Activated CD4-positive, CD25-positive, alpha-beta regulatory T cell treated with anti-CD3 and anti-CD28 coated beads, Interleukin-2, amount 50 U/mL, for 16 hours (primary cell): ENCODE measurements around the gene FGF12.
A peak's percentile ranks its signal among the peaks of the same experiment; 100 is the strongest.
"Not testable (repeated sequence)": the region's sequence is repeated elsewhere in the genome, so short reads cannot be mapped to it uniquely, and the experiment has no call there.

Experiments used
- DNase-seq: peaks from one replicate; pipeline ENCODE4 v3.0.0-alpha.2; 2020; ENCODE audit warnings: low read depth, low spot score

FGF12 gene

GRCh38 chr3:192578729-192579128 lies 148.6 kb downstream of the FGF12 start:
- DNase-seq, result no peak

DNA sequence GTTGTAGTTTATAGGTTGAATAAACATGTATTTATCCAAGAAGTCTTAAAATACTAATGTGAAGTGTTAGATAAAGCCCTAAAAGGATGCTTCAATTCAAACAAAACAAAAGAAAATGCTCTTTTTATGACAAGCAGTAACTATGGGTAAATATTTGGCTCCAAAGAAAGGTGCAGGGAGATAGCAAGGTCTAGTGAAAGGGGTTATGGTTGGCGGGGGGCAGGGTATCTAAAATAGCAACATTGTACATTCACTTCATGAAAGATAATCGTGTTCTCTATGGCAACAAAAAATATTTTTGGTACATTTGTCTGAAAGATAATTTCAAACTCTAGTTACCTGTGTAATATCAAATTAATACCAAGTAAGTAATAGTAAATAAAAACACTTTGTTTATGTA lies 149.5 kb downstream of the FGF12 start:
- no peak for DNase-seq

- DNase-seq, result no peak
Observed at GRCh38 chr3:192577271-192577670, 150.1 kb downstream of the FGF12 start.

DNA sequence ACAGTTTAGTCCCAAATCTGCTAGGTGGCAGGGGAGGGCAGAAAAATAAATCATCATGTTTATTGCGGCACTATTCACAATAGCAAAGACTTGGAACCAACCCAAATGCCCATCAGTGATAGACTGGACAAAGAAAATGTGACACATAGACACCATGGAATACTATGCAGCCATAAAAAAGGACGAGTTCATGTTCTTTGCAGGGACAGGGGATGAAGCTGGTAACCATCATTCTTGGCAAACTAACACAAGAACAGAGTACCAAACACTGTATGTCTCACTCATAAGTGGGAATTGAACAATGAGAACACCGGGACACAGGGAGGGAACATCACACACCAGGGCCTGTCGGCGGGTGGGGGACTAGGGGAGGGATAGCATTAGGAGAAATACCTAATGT lies 150.6 kb downstream of the FGF12 start:
- not testable (repeated sequence) for DNase-seq

GRCh38 chr3:192575879-192576506 lies 151.3 kb downstream of the FGF12 start:
- no peak for DNase-seq

- DNase-seq, result no peak
Observed at GRCh38 chr3:192573240-192573639, 154.1 kb downstream of the FGF12 start.

DNA sequence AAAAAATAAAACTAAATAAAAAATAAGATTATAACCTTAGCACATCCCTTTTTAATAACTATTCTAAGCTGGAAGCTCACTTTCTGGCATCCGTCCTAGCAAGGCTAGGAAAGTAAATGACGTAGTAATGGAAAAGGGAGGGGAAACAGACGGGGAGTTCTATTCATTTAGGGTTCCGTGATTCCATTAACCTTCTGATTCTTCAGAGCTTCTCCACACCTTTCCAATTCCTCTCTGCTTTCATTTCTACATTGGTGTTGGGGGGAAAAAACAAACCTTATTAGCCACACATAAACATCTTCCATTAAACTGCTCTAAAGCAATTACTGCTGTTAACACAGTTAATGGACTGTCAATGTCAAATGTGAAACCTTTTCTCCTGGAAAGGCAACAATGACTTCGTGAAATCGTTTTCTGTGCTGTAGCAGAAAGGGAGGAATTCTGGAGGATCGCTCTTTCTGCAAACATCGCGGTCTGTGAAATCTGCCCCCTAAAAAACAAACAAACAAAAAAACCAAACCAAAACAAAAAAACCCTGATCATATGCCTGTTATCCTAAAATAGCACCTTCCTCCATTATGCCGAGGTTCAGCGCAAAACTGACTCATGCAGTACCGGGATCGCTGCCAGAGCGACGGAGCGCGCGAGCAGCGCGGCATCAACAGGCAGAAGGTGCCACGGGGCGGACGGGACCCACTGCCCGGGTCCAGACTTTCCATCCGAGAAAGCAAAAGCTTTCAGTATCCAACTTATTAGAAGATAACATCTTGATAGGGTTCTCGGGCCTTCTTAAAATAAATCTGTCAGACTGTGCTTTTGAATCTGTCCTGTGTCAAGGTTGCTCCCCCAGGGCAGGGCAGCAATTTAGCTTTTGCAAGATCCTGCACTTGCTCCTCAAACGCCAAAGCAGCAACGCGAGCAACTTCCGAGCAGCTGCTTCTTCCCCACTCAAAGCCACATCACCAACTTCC lies 156.2 kb downstream of the FGF12 start:
- DNase-seq, result no peak

DNA sequence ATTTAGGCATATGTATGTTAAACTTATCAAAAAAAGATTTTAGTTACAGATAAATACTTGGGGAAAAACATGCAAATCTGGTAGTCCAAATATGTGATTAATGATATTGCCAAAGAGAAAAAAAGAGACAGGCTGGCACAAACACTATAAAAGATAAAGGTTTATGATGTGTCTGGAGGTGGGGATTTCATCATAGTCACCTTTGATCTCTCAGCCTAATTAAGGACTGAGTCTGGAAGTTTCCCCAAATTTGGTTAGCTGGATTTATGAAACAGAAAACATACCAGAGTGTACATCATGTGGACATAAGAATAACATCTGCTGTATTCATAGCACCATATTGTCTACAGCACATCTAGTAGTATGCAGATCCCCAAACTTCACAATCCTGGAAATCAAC lies 157.0 kb downstream of the FGF12 start:
- no peak for DNase-seq

DNA sequence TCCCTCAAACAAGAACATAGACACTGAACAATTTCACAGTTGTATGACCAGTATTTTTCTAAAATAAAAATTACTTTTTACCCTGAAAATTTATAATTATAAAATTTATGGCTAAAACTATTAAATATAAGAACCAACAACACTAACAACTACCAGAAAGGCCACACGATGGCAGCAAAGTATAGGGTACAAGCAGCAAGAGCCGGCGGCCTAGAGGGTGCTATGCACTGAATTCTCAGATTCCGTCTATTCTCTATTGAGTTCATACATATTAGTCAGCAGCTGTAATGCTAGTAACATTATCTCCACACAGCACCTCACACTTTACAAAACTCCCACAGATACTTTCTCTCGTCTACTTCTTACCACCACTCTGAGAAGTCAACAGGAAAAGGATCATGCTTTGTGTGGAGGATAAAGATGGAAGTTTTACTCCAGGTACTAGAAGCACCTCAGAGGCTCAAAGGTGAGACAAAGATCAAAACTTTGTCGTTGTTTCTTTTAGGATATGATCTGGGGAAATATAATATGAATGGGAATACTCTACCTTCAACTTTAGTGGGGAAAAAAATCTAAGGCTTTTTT lies 160.5 kb downstream of the FGF12 start:
- peak; percentile 13 for DNase-seq

- no peak for DNase-seq
Observed at GRCh38 chr3:192564611-192565010, 162.7 kb downstream of the FGF12 start.

GRCh38 chr3:192563417-192563816 lies 163.9 kb downstream of the FGF12 start:
- no peak for DNase-seq

DNA sequence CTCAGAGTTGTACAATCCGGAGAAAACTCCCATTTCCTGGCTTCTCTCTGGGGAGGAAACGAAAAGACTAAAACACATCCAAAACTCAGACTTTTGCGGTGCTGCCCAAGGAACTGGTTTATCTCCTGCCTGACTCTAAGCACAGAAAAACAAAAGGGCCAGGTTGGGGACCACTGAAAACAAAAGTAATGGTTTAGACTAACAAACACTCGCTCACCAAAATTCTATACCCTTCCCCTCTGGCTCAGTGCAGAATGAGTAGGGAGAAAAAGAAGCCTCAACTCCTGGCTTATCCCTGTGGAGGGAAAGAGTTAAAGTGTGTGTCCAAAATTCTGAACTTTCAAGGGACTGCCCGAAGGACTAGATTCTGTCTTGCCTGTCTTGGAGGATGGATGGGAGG lies 173.6 kb downstream of the FGF12 start:
- no peak for DNase-seq

- DNase-seq, result no peak
Observed at GRCh38 chr3:192550356-192550755, 177.0 kb downstream of the FGF12 start.

DNA sequence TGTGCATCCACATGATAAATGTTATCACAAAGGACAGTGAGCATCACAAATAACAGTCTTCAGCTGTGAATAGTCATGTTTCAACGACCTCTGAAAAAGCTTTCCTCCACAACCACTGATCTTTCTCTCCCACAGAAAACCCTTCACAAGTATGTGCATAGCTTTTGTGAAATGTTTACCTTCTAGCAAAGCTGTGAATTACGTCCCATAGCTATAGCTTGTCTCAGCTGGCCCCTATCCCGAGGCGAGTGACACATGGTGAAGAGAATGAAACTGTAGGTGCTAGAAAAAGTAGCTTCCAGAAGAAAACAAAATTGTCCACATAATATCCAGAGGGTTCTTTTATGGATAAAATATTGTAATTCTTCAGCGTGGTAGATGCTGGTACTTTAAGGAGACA lies 182.0 kb downstream of the FGF12 start:
- DNase-seq, result no peak

DNA sequence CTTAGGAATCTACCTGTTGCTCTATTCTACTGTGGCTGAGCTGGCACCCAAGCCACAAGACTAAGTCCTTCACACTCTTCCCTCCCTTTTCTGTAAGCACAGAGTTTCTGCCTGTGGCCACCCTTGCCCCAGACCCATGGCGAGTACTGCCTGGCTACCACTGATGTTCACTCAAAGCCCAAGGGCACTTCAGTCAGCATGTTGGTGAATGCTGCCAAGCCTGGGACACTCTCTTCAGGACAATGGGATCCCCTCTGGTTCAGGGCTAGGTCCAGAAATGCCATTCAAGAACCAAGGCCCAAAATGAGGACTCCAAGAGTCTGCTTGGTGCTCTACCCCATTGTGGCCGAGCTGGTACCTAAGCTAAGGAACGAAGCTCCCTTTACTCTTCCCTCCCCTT lies 184.2 kb downstream of the FGF12 start:
- DNase-seq, result no peak

GRCh38 chr3:192516820-192517219 lies 210.5 kb downstream of the FGF12 start:
- no peak for DNase-seq

GRCh38 chr3:192515664-192516045 lies 211.7 kb downstream of the FGF12 start:
- DNase-seq, result no peak

- no peak for DNase-seq
Observed at GRCh38 chr3:192514754-192515663, 212.3 kb downstream of the FGF12 start.

DNA sequence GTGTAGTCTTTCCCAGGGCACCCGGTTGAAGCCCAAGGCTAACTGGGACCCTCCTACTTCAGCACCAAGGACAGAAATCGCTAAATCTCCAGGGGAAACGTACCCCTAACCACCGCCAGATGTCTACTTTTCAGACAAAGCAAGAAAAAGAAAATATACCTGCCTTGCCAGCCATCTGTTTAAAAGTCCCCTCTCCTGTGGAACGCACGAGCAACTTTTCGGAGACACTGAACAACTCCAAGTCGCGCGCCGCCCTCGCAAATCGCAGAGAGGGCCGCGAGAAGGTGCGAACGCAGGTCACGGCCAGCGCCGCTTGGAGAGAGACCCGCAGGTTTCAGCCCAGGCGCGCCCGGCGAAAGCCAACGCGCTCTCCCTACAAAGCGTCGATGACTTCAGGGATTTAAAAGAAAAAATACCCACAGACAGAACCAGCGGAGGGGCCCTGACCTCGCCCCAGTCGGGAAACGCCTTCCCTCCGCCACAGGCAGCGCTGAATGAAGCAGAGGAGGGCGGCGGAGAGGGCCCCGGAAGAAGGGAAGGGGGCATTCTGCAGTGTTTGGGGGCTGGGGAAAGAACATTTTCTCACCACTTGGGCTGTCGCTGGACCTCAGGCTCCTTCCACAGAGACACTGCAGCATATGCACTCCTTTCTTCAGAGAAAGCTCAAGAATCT lies 213.1 kb downstream of the FGF12 start:
- no peak for DNase-seq

DNA sequence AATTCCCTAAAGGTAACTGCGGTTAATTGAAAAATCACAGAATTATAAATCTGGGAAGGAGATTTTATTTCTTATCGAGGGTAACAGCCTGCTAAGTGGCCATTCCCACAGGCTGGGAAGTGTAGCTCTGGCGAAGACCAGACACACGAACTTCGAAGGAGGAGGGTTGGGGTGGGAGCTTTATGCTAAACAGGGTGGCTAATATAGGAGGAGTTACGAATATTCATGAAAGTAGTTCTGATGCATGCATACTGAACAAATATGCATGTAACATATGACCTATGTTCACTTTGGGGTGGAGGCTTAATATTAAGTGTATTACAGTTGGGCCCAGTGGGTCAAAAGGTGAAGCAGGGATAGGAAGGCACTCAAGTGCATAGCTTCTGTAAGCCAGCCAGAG lies 221.6 kb downstream of the FGF12 start:
- no peak for DNase-seq

DNA sequence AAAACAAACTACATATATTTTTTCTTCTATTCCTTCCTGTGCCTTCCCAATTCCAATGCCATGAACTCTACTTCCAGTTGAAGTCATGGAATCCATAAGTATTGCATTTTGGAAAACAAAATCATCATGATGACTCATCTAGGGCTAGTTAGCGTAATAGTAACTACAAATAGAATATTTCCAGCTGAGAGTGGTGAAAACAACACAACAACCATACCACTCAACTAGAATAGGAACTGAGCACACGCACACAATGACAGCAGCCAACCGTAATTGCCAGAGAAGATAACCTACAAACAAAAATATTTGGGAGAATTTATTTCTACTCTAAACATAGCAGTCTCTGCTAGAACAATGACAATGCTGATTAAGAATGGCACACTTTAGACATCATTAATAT lies 225.9 kb downstream of the FGF12 start:
- DNase-seq, result no peak
